Activated gamma-delta T cell treated with anti-CD3 and anti-CD28 coated beads, Interleukin-2, amount 50 U/mL, for 16 hours (primary cell): ENCODE measurements around the gene FOLR2.
"Not testable (repeated sequence)": the region's sequence is repeated elsewhere in the genome, so short reads cannot be mapped to it uniquely, and the experiment has no call there.

Source experiments
- DNase-seq: peaks from one replicate; pipeline ENCODE4 v3.0.0-alpha.2; 2020; ENCODE audit warnings: low read depth

The FOLR2 gene

DNA sequence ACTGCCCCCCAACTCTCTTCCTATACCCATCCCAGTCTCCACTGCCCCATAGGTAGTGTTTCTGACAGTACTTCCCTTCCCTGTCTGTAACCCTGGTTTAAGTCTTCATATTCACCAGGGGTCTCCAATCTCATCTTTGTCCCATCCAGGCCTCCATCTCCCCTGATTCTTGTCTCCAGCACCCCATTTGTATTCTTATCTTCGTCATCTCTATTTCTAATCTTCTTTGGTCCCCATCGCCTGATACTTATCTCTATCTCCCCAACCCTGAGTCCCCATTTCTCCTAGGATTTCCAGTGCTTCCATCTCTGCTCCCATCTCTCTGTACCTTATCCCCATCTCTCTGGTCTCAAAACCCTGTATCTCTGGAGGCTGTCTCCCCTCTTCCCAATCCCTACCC is 25.5 kb downstream of the FOLR2 start:
- DNase-seq = no peak

DNA sequence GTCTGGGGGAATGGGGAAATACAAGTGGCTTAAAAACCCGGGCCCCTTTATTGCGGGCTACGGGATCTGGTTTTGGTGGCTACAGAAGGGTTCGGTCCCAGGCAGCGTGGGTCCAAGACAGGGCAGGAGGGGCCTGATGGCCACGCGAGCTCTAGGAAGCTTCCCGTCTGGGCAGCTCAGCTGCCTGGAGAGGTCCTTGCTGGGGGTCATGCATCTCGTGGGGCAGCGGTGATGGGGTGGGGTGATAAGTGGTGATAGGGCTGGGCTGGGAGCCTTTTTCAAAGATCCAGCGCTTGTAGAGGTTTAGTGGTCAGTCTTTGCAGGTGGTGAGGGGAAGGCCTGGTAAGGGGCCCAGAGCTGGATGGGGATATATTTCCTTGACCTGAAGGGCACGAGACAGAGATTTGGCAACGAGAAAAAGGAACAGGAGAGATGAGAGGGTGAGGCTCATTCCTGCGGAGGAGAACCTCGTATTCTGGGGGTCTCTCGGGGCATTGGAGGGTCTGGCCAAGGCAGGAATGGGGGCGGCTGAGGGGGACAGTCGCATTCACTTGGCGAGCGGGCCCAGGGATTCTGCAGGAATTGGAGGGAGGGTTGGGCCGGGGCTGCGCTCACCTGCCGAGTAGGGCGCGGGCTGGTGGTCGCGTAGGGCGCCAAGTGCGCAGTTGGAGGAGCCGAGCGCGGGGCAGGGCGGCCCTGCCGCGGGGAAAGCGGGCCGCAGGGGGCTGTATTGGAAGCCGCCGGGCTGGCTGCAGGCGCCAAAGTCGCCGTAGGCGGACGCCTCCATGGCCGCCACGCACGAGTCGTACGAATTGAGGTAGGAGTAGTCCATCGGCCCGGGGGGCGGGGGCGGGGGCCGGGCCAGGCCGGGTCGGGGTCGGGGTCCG is 26.8 kb downstream of the FOLR2 start:
- DNase-seq = no peak

DNA sequence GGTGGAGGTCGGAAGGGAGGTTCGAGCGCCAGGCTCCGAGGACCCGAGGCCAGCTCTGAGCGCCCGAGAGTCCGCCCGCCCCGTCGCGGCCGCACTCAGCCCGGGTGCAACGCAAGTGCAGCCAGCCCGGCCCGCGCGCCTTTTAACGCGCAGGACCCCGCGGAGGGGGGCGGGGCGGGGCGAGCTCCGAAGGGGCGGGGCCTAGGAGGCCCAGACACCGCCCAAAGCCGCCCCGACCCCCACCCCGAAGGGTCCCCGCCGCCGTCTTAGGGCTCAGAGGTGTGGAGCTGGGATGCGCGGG is 27.4 kb downstream of the FOLR2 start, which contains the start of gene PHOX2A:
TSS of gene PHOX2A (minus strand) at position 117 of the 301 bp plus-strand sequence. CDS start 172 bp downstream, outside the sequence.
- no peak for DNase-seq

DNA sequence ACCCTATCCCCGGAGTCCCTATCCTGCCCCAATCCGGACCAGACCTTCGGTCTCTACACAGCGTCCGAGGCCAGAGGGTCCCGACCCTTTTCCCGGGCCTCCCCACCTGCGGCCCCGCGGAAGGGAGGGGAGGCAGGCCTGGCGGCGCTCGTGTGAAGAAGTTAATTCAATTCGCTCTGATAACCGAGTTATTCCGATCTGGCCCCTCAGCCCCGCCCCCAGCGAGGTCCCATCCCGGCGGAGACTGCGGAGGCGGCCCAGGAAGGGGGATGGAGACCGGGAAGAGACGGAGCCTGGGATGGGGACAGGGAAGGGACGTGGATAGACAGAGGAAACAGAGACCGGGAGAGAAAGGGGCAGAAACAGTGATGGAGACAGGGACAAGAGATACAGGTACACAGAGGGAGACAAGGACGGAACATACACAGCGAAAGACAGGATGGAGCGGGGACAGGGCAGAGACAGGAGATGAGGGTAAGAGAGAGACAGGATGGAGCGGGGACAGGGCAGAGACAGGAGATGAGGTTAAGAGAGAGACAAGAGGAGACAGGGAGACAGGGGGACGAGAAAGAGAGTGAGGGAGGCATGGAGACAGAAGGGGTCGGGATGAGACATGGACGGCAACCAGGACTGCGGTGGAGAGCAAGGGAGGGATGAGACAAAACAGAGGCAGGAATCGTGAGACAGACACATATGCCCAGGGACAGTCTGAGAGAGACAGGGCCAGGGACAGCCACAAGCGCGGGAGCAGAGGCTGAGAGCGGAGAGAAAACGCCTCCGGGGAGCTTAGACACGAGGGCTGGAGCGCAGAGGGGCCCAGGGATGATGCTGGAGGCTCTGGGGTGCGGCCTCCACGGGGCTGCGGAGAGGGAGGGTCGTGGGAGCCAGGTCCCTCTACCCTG is 28.0 kb downstream of the FOLR2 start:
- DNase-seq = no peak

DNA sequence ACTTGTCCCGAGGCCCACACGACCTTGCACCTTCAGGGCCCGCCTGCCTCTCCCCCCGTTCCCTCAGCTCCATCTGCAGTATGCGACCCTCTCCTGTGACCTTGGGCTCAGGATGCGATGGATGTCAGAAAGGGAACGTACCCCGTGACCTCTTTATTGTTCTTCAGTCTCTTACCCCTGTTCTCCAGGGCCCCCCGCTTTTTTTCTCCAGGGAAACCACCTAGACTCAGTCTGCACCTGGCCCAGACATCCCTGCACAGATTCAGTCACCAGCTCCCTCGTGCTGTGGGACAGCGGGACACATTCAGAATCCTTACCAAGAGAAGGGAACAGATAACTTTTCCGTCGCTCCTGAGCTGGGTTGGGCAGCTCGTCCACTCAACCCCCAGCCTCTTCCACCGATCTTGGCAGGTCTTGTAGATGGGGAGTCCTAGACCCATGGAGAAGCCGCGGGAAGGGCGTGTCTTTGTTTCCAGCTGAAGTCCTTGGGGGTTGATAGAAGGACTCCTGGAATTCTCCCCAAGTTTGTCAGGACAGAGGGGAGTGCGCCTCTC is 28.7 kb downstream of the FOLR2 start:
- DNase-seq = no peak

DNA sequence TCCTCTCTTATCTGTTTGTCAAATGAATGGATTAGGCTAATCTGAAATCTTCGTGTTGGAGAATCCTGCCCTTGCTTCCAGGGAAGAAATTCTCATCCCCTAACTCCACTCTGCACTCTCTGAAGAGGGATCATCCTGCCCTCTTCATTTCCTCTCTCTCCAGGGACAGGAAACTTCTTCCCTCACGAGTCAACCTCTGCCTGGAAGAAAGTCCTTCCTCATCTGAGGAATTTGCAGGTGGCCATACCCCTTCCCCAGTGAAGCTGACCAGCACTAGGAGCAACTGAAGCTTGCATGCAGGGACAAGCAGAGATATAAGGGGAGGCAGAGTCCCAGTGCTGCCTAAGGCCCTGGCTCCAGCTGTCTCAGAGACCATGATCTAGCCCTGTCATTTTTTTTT is 31.0 kb downstream of the FOLR2 start:
- DNase-seq = no peak

DNA sequence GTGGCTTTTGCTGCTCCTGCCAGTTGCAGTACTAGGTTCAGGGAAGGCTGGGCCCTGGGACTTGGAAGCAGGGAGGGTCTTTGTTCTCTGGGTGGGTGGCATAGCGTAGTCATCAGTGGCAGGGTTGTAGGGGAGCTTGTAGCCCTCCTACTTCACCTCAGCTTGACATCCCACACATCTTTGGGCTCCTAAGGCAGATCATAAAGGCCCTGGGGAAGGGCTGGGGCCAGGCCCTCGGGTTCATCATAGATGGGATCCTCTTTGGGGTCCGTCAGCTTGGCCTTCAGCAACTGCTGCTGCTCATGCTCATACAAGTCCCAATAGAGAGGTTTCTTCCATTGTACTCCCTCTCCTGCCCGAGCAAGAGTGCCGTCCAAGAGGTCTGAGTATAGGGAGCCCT is 33.4 kb downstream of the FOLR2 start:
- no peak for DNase-seq

DNA sequence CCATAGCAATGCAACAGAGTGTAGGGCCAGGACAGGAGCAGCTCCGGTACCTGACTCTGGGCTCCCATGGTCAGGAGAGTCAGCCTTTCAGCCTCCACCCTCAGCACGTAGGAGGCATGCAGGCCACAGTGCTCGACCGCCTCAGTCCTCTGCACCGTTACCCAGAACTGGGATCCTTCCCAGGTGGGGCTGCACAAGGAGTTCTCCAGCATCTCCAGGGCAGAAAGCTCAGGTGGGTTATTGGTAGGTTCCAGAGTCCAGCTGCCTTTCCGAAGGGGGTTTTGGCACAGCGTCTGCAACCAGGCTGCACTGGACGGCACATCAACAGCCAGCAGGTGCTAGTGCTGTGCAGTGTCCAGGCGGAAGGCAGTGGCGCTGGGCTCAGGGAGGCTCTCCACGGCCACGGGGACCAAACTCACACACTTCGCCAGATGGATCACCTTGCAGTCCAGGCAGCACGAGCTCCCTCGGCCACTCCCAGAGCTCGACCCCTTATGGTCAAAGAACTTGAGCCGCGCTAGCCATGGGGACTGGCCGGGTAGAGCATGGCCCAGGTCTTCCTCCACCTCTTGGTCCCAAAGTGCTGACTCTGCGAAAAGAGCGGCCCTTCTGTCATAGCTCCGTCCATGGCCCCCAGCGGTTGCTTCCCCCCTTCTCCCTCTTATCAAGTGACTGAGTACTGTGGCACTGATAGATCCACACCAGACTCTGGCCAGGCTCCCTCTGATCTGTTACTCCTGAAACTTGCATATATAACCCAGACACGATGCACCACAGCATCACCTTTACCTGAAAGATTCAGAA is 34.3 kb downstream of the FOLR2 start:
- no peak for DNase-seq

DNA sequence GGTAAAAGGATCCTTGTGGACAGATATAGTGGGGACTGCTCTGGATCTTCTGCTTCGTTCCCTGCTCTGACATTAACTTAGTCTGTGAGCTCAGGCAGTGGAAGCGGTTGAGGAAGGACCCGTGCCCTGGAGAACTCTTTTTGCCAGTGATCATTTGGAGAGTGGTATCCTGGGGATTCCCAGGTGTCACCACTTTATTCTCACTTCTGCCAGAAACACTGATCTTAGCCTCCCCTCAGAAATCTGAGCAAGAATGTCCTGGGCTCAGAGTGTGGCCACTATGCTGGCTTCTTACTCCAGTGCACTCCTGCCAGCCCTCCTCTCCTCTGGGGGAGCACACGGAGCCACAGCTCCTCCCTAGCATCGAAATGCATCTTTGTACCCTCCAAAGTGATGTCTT is 35.0 kb downstream of the FOLR2 start:
- no peak for DNase-seq

DNA sequence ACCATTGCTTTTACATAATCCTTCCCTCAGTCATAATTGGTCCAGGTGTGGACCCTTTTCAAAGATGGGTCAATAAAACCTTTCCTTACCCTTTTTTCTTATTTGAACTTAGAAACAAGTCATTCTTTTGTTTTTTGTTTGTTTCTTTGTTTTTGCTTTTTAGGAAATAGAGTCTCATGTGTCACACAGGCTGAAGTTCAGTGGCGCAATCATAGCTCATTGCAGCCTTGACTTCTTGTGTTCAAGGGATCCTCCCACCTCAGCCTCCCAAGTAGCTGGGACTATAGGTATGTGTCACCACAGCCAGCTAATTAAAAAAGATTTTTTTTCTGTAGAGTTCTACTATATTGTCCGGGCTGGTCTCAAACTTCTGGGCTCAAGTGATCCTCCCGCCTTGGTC is 36.8 kb downstream of the FOLR2 start:
- DNase-seq = no peak

DNA sequence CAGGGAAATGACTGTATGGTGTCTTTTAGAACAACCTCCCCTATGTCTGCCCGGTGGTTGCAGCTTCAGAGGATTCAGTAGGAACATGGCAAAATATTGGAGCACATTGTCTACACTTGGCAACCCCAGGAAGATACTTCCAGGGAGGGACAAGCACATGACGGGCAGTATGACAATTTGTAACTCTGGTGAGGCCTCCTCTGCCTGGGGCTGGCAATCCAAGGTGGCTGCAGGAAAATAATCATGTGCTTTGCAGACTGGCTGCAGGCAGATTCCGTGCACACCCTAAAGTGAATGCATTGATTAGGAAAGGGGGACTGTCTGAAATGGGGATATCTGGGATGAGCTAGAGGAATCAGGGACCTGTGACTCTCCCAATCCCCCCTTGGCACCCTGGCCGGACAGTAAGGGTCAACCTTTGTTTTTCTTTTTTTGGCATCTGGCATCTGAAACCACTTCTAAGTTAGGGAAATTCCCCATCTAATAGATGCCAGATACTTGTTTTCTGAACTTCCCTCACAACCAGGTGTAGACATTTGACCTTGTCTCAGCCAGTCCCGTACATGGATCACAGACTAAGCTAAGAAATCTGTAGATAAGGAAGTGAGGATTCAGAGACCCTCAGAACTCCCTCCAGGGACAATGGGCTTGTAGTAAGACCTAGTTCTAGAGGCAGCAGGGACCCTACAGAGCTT is 37.9 kb downstream of the FOLR2 start:
- no peak for DNase-seq

DNA sequence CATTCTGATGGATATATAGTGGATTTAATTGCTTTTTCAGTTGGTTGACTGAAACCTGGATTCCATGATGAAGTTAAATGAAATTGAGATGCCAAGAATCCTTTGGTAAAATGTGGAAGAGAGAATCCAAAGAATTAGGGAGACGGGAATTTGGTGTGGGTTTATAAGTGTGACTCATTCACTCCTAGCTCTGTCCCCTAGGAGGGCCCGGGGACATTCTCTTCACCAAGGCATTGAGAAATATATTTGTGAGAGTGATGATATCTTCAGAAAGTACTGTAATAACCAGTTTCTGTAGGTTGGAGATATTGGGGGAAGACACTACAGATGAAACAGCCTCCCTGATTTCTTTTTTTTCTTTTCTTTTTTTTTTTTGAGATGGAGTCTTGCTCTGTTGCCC is 41.0 kb downstream of the FOLR2 start:
- no peak for DNase-seq

DNA sequence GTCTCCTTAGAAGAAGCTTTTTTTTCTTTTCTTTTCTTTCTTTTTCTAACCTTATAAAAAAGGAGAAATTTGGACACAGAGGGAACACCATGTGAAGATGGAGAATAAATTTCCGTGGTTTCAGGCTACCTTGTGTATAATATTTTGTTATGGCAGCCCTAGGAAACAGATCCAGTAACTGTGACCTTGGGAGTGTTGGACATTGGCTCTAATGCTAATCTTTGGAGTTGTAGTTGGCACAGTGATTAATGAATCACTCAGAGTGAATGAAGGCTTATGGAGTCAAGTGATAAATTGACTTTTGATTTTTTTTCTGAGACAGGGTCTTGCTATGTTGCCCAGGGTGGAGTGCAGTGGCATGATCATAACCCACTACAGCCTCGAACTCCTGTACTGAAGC is 42.9 kb downstream of the FOLR2 start:
- no peak for DNase-seq

DNA sequence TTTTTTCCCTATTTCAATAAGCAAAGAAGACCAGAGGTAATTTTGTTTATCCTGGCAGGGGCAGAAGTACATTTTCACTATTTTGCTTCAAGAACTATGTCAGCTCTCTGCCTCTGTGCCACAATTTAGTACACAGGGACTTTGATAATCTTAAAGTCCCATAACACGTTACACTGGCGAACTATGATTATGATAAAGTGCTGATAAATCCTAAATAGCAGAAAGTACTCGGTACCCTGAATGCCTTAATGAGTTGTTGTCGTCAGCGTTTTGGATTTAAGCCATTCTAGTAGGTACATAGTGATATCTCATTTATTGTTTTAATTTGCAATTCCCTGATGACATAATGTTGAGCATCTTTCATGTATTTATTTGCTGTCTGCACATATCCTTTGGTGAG is 44.0 kb downstream of the FOLR2 start:
- no peak for DNase-seq

DNA sequence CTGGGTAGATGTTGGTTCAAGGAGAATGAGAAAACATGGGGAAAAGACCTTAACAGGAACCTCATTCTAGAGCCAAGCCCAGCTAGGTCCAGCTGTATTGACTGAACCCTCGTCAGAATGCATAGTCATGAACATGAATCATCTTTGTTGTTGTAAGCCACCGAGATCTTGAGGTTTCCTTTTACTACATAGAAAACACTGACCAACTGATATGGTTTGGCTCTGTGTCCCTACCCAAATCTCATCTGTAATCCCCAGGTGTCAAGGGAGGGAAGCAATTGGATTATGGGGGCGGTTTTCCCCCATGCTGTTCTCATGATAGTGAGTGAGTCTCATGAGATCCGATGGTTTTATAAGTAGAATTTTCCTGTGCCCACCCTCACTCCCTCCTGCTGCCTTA is 46.8 kb downstream of the FOLR2 start:
- no peak for DNase-seq

DNA sequence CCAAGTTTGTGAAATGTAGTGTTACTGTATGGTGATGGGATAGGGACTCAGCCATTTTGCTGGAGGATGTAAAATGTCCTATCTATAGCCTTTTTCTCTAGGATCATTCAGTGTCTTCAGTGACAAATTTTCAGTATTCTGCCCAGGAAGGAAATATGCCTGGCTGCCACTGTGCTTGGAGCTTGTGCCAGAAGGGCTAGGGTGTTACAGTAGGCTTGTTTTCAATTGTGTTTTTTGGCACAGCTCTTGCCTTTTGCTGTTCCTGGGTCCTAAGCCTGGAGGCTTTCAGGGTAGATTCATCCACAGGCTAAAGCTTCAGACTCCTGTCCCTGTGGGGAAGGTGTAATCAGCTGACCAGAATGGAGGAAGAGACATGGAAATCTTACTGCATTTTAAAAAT is 49.4 kb downstream of the FOLR2 start:
- DNase-seq = no peak

DNA sequence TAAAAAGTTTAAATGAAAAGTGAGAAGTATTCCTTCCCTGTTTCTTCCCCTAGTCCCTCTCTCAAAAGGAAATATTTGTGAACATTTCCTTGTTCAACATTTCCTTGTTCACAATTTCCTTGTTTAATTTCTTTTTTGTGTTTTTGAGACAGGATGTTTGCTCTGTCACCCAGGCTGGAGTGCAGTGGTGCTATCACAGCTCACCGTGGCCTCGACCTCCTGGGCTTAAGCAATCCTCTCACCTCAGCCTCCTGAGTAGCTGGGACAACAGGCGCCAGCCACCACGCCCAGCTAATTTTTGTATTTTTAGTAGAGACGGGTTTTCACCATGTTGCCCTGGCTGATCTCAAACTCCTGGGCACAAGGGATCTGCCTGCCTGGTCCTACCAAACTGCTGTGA is 50.4 kb downstream of the FOLR2 start:
- DNase-seq = not testable (repeated sequence)

DNA sequence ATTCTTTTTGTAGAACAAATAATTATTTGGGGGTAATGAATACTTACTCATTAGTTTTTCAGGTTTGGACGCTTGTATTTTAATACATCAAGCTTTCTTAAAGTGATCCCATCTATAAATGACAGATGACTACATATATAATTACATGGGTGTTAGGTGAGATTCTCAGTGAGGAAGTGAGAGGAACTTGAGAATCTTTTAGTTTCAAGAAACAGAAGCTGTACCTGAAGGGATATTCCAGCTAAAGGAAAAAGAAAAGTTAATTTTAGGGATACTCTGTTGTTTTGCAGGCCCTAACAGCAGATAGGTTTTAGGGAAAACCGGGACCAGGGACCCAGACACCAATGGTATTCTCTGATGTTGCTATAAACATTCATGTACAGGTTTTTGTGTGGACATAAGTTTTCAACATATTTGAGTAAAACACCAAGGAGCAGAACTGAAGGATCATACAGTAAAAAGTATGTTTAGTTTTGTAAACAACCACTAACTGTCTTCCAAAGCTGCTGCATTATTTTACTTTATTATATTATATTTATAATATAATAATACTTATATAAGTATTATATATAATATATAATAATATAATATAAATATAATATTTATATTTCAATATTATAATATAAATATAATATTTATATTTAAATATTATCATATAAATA is 51.5 kb downstream of the FOLR2 start:
- DNase-seq = no peak
